HCT116 (cell line): ENCODE measurements around the gene PAX2. TPM values are rescaled to one million over a fixed set of nuclear protein-coding genes. Genes with fewer than 3 reads are reported as not detected.

Experiments
- ATAC-seq: fragments of 200-7000 bp; cut with Tn5 transposase; 2 replicates; pipeline ENCODE4 v1.9.1; 2020; ENCODE audit warnings: mild to moderate bottlenecking, moderate library complexity
- BruUV-seq: library from RNA; stranded (reverse); fragments of 400-500 nt; replicated peaks from 2 replicates; lab custom pipeline; 2021; lab: Mats Ljungman, UMichigan
- CTCF ChIA-PET: fragments of 300-600 bp; sonication (Branson Sonifier 250); formaldehyde crosslinking; loops from one replicate; lab custom pipeline; 2021; ENCODE audit warnings: antibody characterized with exemption; lab: Charles Lee
- POLR2A ChIA-PET: fragments of 300-600, 350-600 bp; sonication (Branson Sonifier 250); formaldehyde crosslinking; loops from one replicate; lab custom pipeline; 2021; ENCODE audit warnings: antibody characterized with exemption; lab: Charles Lee
- RAD21 ChIA-PET, 2 experiments: fragments of 300-600 bp; sonication (Branson Sonifier 250); formaldehyde crosslinking; loops; one replicate each; lab custom pipeline; 2023; ENCODE audit warnings: low total read pairs in 2 of 2; ENCODE audit not compliant: uncharacterized antibody in 2 of 2, unreplicated experiment in 2 of 2, low non-redundant PET in 1 of 2; lab: Charles Lee
- DNase-seq: peaks from one replicate; pipeline ENCODE4 v3.0.0-alpha.2; 2010; ENCODE audit warnings: low read depth, low spot score
- H2AFZ ChIP-seq: fragments of 200-600 bp; shearing (Covaris generic), sonication (generic); 2 replicates; pipeline ENCODE4 v1.6.1; 2017; ENCODE audit warnings: low read depth, mixed run types, mixed read lengths, antibody characterized with exemption, low read length; ENCODE audit not compliant: poor library complexity, severe bottlenecking
- H3K27ac ChIP-seq: 2 replicates; pipeline ENCODE4 v1.5.1; 2012; ENCODE audit warnings: low read depth, low read length
- H3K27me3 ChIP-seq: fragments of 200-600 bp; sonication (generic); 2 replicates; pipeline ENCODE4 v1.6.1; 2016; ENCODE audit warnings: mixed run types, low read length, mixed read lengths; ENCODE audit not compliant: insufficient read depth
- H3K36me3 ChIP-seq, 2 experiments: fragments of 200-500 bp in 1 of 2; fragments of 200-600 bp in 1 of 2; sonication (Bioruptor generic) in 1 of 2; sonication (generic) in 1 of 2; 2 replicates each; pipeline versions ENCODE4 v1.5.1 to v1.6.1; 2014 to 2016; ENCODE audit warnings: low read length in 2 of 2, inconsistent platforms in 1 of 2, mixed read lengths in 1 of 2, mixed run types in 1 of 2; ENCODE audit not compliant: insufficient read depth in 2 of 2, control insufficient read depth in 1 of 2
- H3K4me1 ChIP-seq, 2 experiments: fragments of 200-600 bp in 1 of 2; sonication (generic) in 1 of 2; 2 replicates each; pipeline versions ENCODE4 v1.5.1 to v1.6.1; 2012 to 2017; ENCODE audit warnings: low read length in 2 of 2, inconsistent platforms in 1 of 2, mild to moderate bottlenecking in 1 of 2, mixed read lengths in 1 of 2, mixed run types in 1 of 2, moderate library complexity in 1 of 2; ENCODE audit not compliant: insufficient read depth in 2 of 2, control insufficient read depth in 1 of 2
- H3K4me2 ChIP-seq: fragments of 200-600 bp; sonication (generic); 2 replicates; pipeline ENCODE4 v1.6.1; 2017; ENCODE audit warnings: mixed run types, low read length, mixed read lengths
- H3K4me3 ChIP-seq, 2 experiments: fragments of 200-600 bp in 1 of 2; sonication (generic) in 1 of 2; replicated peaks in 1 of 2; 2 replicates each; pipeline ENCODE4 v1.5.1; 2011 to 2016; ENCODE audit warnings: low read length in 2 of 2, control low read depth in 1 of 2, low read depth in 1 of 2, mild to moderate bottlenecking in 1 of 2, mixed read lengths in 1 of 2, mixed run types in 1 of 2
- H3K79me2 ChIP-seq: fragments of 200-600 bp; sonication (generic); 2 replicates; pipeline ENCODE4 v1.6.1; 2017; ENCODE audit warnings: mild to moderate bottlenecking, mixed run types, low read length, moderate library complexity, mixed read lengths; ENCODE audit not compliant: insufficient read depth
- H3K9ac ChIP-seq: fragments of 200-600 bp; sonication (generic); 2 replicates; pipeline ENCODE4 v1.6.1; 2016; ENCODE audit warnings: low read length, mixed read lengths
- H3K9me2 ChIP-seq: fragments of 200-600 bp; sonication (generic), shearing (Covaris generic); 2 replicates; pipeline ENCODE4 v1.6.1; 2017; ENCODE audit warnings: mixed run types, mild to moderate bottlenecking, moderate library complexity; ENCODE audit not compliant: insufficient read depth
- H3K9me3 ChIP-seq, 2 experiments: fragments of 200-500 bp in 1 of 2; fragments of 200-600 bp in 1 of 2; sonication (Bioruptor generic) in 1 of 2; sonication (generic) in 1 of 2; 2 replicates each; pipeline ENCODE4 v1.6.1; 2014 to 2017; ENCODE audit warnings: low read length in 2 of 2, mixed read lengths in 2 of 2, inconsistent platforms in 1 of 2, low read depth in 1 of 2, mild to moderate bottlenecking in 1 of 2, mixed run types in 1 of 2, moderate library complexity in 1 of 2; ENCODE audit not compliant: control insufficient read depth in 1 of 2, insufficient read depth in 1 of 2
- H4K20me1 ChIP-seq: fragments of 200-600 bp; sonication (generic), shearing (Covaris generic); 2 replicates; pipeline ENCODE4 v1.6.1; 2017; ENCODE audit warnings: mixed run types, mild to moderate bottlenecking, moderate library complexity; ENCODE audit not compliant: insufficient read depth
- CBX3 ChIP-seq: IDR thresholded peaks from 2 replicates; pipeline ENCODE4 v1.6.1; 2012; ENCODE audit warnings: low read depth
- CEBPB ChIP-seq: IDR thresholded peaks from 2 replicates; pipeline ENCODE4 v1.6.1; 2012; ENCODE audit warnings: low read depth
- CTCF ChIP-seq, 3 experiments: fragments of 200-600 bp in 1 of 3; sonication (generic) in 1 of 3; IDR thresholded peaks in 2 of 3; conservative IDR thresholded peaks in 1 of 3; 2 replicates each; pipeline ENCODE4 v1.5.1; 2012 to 2017; ENCODE audit warnings: low read depth in 2 of 3, low read length in 2 of 3, antibody characterized with exemption in 1 of 3, borderline replicate concordance in 1 of 3, control low read depth in 1 of 3, mild to moderate bottlenecking in 1 of 3, mixed read lengths in 1 of 3, mixed run types in 1 of 3, moderate library complexity in 1 of 3; ENCODE audit not compliant: insufficient read depth in 1 of 3
- ELF1 ChIP-seq: IDR thresholded peaks from 2 replicates; pipeline ENCODE4 v1.6.1; 2012; ENCODE audit warnings: low read depth, borderline replicate concordance
- EZH2 ChIP-seq: fragments of 200-600 bp; sonication (generic); IDR thresholded peaks from 2 replicates; pipeline ENCODE4 v1.6.1; 2017; ENCODE audit warnings: antibody characterized with exemption, mixed run types
- EZH2phosphoT487 ChIP-seq: fragments of 200-600 bp; IDR thresholded peaks from 2 replicates; pipeline ENCODE4 v1.6.1; 2018; ENCODE audit warnings: antibody characterized with exemption, borderline replicate concordance
- FOSL1 ChIP-seq: IDR thresholded peaks from 2 replicates; pipeline ENCODE4 v1.6.1; 2012; ENCODE audit warnings: low read depth
- JUND ChIP-seq: IDR thresholded peaks from 2 replicates; pipeline ENCODE4 v1.6.1; 2012
- MAX ChIP-seq: IDR thresholded peaks from 2 replicates; pipeline ENCODE4 v1.6.1; 2012
- POLR2A ChIP-seq: IDR thresholded peaks from 2 replicates; pipeline ENCODE4 v1.7.0; 2011; ENCODE audit warnings: borderline replicate concordance; ENCODE audit not compliant: insufficient read depth, insufficient read length; ENCODE audit errors: extremely low read depth
- RAD21 ChIP-seq: IDR thresholded peaks from 2 replicates; pipeline ENCODE4 v1.6.1; 2012; ENCODE audit warnings: low read depth, mild to moderate bottlenecking
- SIN3A ChIP-seq: IDR thresholded peaks from 2 replicates; pipeline ENCODE4 v1.6.1; 2012; ENCODE audit warnings: low read depth
- SP1 ChIP-seq: IDR thresholded peaks from 2 replicates; pipeline ENCODE4 v1.6.1; 2012; ENCODE audit warnings: low read depth
- SRF ChIP-seq: IDR thresholded peaks from 2 replicates; pipeline ENCODE4 v1.6.1; 2012; ENCODE audit warnings: low read depth
- TCF7L2 ChIP-seq: IDR thresholded peaks from 2 replicates; pipeline ENCODE4 v1.7.0; 2011; ENCODE audit warnings: borderline replicate concordance, inconsistent platforms; ENCODE audit not compliant: insufficient read depth, insufficient read length; ENCODE audit errors: extremely low read depth
- ZFX ChIP-seq: fragments of 450-650 bp; IDR thresholded peaks from 2 replicates; pipeline ENCODE4 v1.6.1; 2017
- ZNF274 ChIP-seq: fragments of 200-500 bp; sonication (Bioruptor generic); IDR thresholded peaks from 2 replicates; pipeline ENCODE4 v1.6.1; 2014; ENCODE audit warnings: mild to moderate bottlenecking, low read depth, low read length, inconsistent platforms
- intact Hi-C: fragments of 100-400 bp; cut with micrococcal nuclease; formaldehyde crosslinking; loops from 2 replicates; pipeline ENCODE4 v1.10.0; 2022
- total RNA-seq: library from RNA; stranded (reverse); gene quantifications from one replicate; pipeline ENCODE4 v1.2.1, GENCODE V29; 2021; ENCODE audit not compliant: unreplicated experiment

Gene PAX2
- total RNA-seq, 1 experiment from 2014 or later = 5.0 TPM

GRCh38 chr10:100811752-100812750 lies 66.7 kb downstream of the PAX2 start:
- Histone ChIP-seq H3K9ac (no peak overlapping the region), H3K9me2 (no peaks in the 10 kb centered on the region), H3K79me2 (no peaks in the 10 kb centered on the region), H4K20me1 (no peaks in the 10 kb centered on the region), H3K27me3 (no peaks in the 10 kb centered on the region), H3K4me2 (no peak overlapping the region), H3K4me3 (no peak overlapping the region), H3K4me1 (no peaks in the 10 kb centered on the region), H2AFZ (no peak overlapping the region), H3K27ac (no peak overlapping the region), H3K9me3 (no peaks in the 10 kb centered on the region), H3K36me3 (no peaks in the 10 kb centered on the region)
- TF ChIP-seq SRF = no peak
- TF ChIP-seq RAD21 = no peak
- TF ChIP-seq MAX = no peak
- no peak for TF ChIP-seq FOSL1
- no peak for TF ChIP-seq EZH2phosphoT487
- TF ChIP-seq CEBPB = no peak
- TF ChIP-seq ZFX = no peak
- no peak for TF ChIP-seq ZNF274
- no peak for TF ChIP-seq POLR2A
- TF ChIP-seq TCF7L2 = no peak
- TF ChIP-seq CTCF (IDR thresholded peaks at IDR 0.05 in 2 of 3, conservative IDR thresholded peaks at IDR 0.05 in 1 of 3; ENCODE audit: borderline replicate concordance in 1 of 3, insufficient read depth in 1 of 3, low read depth in 2 of 3, low read length in 2 of 3) = no peak
- no peak for TF ChIP-seq EZH2
- no peak for TF ChIP-seq CBX3
- TF ChIP-seq JUND = no peak
- no peak for TF ChIP-seq SIN3A
- TF ChIP-seq ELF1 = no peak
- TF ChIP-seq SP1 = no peak
- BruUV-seq = no TSS peak
- RAD21 ChIA-PET = no interaction called here
- ATAC-seq (no peak), DNase-seq (no peak)
- CTCF ChIA-PET = interaction anchor here (0.7 to 1.5 kb wide), 4 partner anchors 10 to 69 kb away, joined by 3 to 4 read pairs (median 3); no protein-coding TSS in a partner anchor
- POLR2A ChIA-PET = interaction anchor here (1.3 kb wide), 1 partner anchor 14 kb away, joined by 4 read pairs; no protein-coding TSS in a partner anchor
- intact Hi-C loops = no loop called here
